Frontal cortex (tissue), 4 donors: ENCODE results near the gene LDHAL6B. TPM values are rescaled to one million over a fixed set of nuclear protein-coding genes. Genes with fewer than 3 reads are reported as not detected.

Experiments
- DNase-seq, 2 donors: peaks; one replicate each; pipeline ENCODE4 v3.0.0; 2012; ENCODE audit warnings: low spot score in 2 of 2
- FAIRE-seq: peaks from 2 replicates; lab custom pipeline; 2012; peaks lifted over from hg19 to GRCh38; lab: Jason Lieb, UNC
- small RNA-seq: library from RNA; depleted of rRNA; stranded (forward); fragments of <200 nt; gene quantifications from one replicate; pipeline ENCODE3, GENCODE V24; 2014
- total RNA-seq: library from RNA; depleted of rRNA; stranded (reverse); fragments of >200 nt; gene quantifications from one replicate; pipeline ENCODE4 v1.2.3, GENCODE V29; 2014
- donor health status: control.
- donor health status: control.
- donor health status: control.

Gene LDHAL6B
- total RNA-seq, 1 donor from 2014 or later = not detected

DNA sequence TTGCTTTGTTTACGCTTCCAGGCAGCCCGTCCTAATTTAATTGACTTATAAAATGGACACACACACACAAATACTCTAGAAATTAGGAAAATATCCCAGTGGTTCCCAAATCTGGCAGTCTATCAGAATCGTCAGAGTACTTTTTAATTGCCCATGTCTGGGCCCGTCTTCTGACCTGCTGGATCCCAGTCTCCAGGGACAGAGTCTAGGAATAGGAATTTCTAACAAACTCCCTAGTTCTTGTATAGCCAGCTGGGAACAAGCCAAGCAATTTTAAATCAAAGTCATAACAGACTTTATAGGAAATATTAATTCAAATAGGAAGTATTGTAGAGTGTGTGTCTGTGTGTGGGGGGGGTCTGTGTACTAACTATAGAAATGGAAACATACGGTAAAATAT lies 33.4 kb downstream of the LDHAL6B start:
- DNase-seq (no peak), FAIRE-seq (no peak)

DNA sequence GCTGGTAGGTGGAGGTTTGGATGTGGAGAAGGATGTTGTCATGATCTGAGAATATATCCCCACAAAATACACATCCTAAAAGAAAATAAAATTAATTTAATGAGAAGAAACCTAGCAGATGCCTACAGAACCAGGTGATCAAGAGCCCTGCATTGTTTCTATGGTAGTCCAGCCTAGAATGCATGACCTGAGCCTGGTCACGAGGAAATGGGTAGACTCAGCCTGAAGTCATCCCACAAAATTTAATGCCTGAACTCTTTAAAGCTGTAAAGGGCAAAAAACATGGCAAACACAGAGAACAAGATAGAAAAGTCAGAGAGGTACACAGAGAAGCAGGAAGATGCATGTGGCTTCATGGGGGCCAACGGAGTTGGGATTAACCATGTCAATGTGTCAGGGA lies 36.0 kb downstream of the LDHAL6B start:
- DNase-seq (no peak), FAIRE-seq (no peak)

- FAIRE-seq (no peak), DNase-seq (no peak)
Measured at GRCh38 chr15:59243622-59244021, 37.0 kb downstream of the LDHAL6B start.

- no peak for DNase-seq
- FAIRE-seq = no peak
Measured at GRCh38 chr15:59244337-59244736, 37.7 kb downstream of the LDHAL6B start.

DNA sequence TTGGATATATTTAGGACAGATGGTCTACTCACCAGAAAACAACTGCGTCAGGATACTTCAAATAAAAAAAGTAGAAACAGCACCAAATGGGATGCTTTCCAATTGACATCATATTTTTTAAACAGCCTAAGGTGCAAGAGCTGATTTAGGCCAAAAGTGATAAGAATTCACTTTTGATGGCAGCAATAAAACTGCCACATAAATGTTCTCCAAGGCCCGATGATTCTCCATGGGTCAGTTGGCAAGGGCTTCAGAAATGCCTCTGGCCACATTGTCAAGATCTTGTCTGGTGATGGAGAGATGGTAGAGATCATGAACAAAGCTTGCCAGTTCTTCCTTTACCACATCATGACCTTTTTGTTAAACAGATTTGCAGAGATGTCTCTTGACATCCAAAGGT lies 38.9 kb downstream of the LDHAL6B start:
- DNase-seq (no peak), FAIRE-seq (no peak)

GRCh38 chr15:59247364-59247763 lies 40.7 kb downstream of the LDHAL6B start:
- peak in 1 of 2 donors; percentile 43 for DNase-seq
- FAIRE-seq = no peak

DNA sequence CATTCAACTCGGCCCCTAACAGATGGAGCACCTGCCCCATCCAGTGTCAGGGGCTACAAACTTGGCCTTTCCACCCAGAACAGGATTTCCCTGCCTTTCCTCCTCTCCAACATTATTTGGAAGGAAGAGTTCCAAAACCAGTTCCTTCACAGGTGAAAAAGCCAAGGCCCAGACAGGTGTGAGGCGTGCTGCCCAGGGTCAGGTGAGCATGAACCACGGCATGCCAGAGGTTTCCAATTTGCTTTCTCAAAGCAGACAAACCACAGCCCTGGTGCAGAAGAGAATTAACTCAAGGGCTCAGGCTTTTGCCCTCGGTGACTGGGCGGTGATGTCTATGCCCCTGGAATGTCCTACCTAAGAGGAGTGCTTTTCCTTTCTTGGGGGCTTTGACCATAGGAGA lies 43.2 kb downstream of the LDHAL6B start:
- DNase-seq (no peak), FAIRE-seq (no peak)

GRCh38 chr15:59250249-59250648 lies 43.6 kb downstream of the LDHAL6B start:
- FAIRE-seq (no peak), DNase-seq (no peak)

- DNase-seq (no peak), FAIRE-seq (no peak)
Measured at GRCh38 chr15:59251001-59251845, 44.6 kb downstream of the LDHAL6B start.

DNA sequence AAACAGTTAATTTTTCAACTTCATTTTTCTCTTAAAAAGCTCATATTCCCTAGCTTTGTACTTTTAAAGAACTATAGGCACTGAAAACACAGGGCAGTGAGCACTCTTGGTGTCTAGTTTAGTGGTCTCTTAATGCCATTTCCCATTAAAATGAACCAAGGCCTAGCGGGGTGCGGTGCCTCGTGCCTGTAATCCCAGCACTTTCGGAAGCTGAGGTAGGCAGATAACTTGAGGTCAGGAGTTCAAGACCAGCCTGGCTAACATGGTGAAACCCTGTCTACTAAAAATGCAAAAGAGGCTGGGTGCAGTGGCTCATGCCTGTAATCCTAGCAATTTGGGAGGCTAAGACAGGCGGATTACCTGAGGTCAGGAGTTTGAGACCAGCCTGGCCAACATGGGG lies 45.5 kb downstream of the LDHAL6B start:
- no peak for FAIRE-seq
- no peak for DNase-seq

DNA sequence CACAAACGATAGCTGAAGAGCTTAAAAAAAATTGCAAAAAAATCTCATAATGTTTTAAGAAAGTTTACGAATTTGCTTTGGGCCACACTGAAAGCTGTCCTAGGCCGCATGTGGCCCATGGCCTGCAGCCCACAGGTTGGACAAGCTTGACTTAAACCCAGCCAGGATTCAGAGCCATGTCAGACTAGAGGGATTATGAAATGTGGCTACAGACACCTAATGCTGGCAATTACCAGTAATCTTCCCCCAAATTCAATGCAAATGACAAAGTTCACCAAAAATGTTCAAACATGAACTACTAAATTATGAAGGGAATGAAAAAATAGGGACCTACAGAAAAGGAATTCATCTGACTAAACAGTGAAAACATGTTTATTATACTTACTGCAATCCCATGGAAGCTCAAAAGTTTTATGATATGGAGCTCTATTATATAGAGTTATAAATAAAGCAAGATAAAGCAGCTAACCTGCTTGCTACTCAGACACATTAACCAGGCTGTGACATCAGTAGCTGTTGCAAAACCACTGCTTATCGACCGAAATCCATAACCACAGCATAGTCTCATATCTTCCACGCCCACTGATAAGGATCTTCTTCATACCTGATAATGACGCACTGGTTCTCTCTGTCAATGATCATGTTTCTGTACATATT lies 49.2 kb downstream of the LDHAL6B start:
- FAIRE-seq (no peak), DNase-seq (no peak)

DNA sequence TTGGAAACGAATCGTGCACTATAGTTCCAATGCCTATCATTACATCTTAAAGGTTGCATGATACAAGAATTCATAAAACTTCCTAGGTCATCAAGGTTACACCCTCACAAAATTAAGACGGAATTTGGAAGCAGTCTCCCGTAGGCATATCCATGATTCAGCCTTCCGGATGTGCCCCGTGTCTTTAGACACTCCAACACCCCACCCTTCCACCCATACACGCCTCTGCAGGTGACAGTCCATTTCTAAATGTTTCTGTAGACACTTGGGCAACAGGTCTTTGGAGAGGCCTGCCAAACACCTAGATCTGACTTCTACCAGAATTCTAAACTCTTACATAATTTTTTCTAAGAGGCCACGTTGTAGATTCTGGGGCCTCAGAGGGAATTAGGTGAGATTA lies 49.8 kb downstream of the LDHAL6B start:
- FAIRE-seq (no peak), DNase-seq (no peak)

DNA sequence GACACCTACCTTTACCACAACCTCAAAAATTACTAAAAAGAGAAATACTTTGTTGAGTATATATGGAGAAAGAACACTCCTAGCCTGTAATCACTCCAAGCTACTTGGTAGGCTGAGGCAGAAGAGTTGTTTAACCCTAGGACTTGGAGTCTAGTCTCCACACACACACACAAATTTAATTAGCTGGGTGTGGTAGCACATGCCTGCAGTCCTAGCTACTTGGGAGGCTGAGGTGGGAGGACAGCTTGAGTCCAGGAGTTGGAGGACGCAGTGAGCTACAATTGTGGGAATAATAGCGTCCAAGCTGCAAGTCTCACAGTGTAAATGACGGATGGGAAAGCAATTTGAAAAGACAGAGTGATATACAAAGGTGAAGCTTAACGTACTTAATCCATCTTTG lies 50.5 kb downstream of the LDHAL6B start:
- DNase-seq (no peak), FAIRE-seq (no peak)

Small RNAs within 50 kb of the gene (small RNA-seq; reads per million reads assigned to genes)
- gene MIR2116 (0.10 reads per million), gene RNU4-80P (not detected)

Other genes starting within 250 kb of the LDHAL6B start
- 33.0 TPM for gene RNF111, start 219.2 kb upstream of the LDHAL6B start, total RNA-seq
- gene CCNB2, start 101.7 kb upstream of the LDHAL6B start, total RNA-seq = 4.9 TPM
- gene MYO1E, start 166.0 kb downstream of the LDHAL6B start, total RNA-seq = 11.8 TPM
- gene FAM81A, start 231.3 kb downstream of the LDHAL6B start, total RNA-seq = 42.8 TPM